ENCODE measurements around the gene ATP13A1. TPM values are rescaled to one million over a fixed set of nuclear protein-coding genes. Genes with fewer than 3 reads are reported as not detected.

ATP13A1 gene
- total RNA-seq, 2 experiments from 2014 or later: 84.8 to 87.6 TPM

DNA sequence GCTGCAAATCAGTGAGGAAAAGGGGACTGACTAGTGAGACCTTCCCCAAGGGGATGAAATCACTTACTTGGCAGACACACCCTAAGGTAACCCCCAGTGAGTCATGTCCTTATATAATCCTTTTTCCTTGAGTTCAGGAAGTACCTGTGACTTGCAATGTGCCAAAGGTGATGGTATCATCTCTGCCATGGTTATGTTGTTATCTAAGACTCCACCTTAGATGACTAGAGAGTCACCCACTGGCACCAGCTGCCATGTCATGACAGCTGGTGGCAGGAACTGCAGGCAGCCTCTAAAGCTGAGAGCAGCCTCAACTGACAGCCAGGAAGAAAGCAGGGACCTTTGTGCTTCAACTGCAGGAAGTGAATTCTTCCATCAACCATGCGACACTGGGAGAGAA lies 57.5 kb downstream of the ATP13A1 start:
- Histone ChIP-seq H3K4me1 (ENCODE audit: insufficient read depth, low read length) (peaks cover 70% of the 10 kb centered on the region), H3K27me3 (ENCODE audit: control insufficient read depth in 1 of 2, insufficient read depth in 2 of 2, low read length in 2 of 2) (no peaks in the 10 kb centered on the region), H3K4me3 (ENCODE audit: low read length) (no peak overlapping the region), H3K36me3 (ENCODE audit: insufficient read depth, low read length) (peaks cover 15% of the 10 kb centered on the region), H3K27ac (ENCODE audit: low read depth in 1 of 2, low read length in 2 of 2) (peak overlapping the region; percentile 64 to 66), H3K9me3 (ENCODE audit: control insufficient read depth in 1 of 2, insufficient read depth in 1 of 2, low read length in 2 of 2) (no peaks in the 10 kb centered on the region)
- H3K4me1 Mint-ChIP-seq (ENCODE audit: low read depth): peaks cover 65% of the 10 kb centered on the region
- TF ChIP-seq CTCF (IDR thresholded peaks at IDR 0.05): no peak
- peaks cover 31% of the 10 kb centered on the region for H3K36me3 Mint-ChIP-seq (ENCODE audit: low read depth)
- peak overlapping the region; percentile 86 for H3K27ac Mint-ChIP-seq
- H3K4me3 Mint-ChIP-seq: peak overlapping the region; percentile 77
- H3K9me3 Mint-ChIP-seq: no peaks in the 10 kb centered on the region
- POLR2A ChIA-PET: interaction anchor here (0.6 to 2.1 kb wide), 8 partner anchors 17 to 127 kb away, joined by 3 to 6 read pairs (median 4); partner anchors contain the start of genes TSSK6 and ZNF14
- CTCF ChIA-PET: interaction anchor here (0.7 to 2.6 kb wide), 11 partner anchors 8 to 170 kb away, joined by 3 to 20 read pairs (median 4); partner anchors contain the start of gene GMIP
- peak; percentile 87 for ATAC-seq (ENCODE audit: poor library complexity)
- intact Hi-C loops (cut with DNase I, micrococcal nuclease): loop anchor here in 1 of 2 experiments (1.0 to 2.0 kb wide), 2 partner anchors 8 to 15 kb away; no protein-coding TSS in a partner anchor
- DNase-seq: peak in 11 of 14 experiments; percentile 42 to 88 (median 64)
- no peaks in the 10 kb centered on the region for H3K27me3 Mint-ChIP-seq

DNA sequence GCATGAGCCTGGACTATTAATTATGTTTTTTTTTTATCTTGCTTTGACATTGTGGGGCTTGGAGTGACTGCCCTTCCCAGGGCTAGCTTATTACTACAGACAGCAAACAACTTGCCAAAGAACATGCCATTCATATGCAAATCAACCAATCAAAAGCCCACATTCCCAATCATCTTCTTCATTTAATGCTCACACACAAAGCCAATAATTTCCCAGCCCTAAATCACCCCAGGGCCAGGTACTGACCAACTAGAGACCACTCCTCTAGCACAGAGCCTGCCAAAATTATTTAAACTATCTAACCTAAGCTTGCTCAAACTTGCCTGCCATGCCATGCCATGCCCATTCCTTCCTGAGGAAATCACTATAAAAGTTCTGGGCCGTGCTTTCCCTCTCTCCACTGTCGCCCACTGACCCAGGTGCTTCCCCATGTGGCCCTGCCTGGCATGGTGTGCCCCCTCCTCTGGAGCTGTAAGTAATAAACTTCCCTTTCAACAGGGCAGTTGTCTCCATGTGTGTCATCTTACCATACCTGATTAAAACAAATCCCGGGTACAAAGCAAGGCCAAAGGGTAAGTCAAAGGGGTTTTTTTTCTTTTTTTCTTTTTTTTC lies 60.7 kb downstream of the ATP13A1 start:
- Histone ChIP-seq H3K27me3 (ENCODE audit: control insufficient read depth in 1 of 2, insufficient read depth in 2 of 2, low read length in 2 of 2) (no peaks in the 10 kb centered on the region), H3K9me3 (ENCODE audit: control insufficient read depth in 1 of 2, insufficient read depth in 1 of 2, low read length in 2 of 2) (no peaks in the 10 kb centered on the region), H3K36me3 (ENCODE audit: insufficient read depth, low read length) (peaks cover 9% of the 10 kb centered on the region), H3K27ac (ENCODE audit: low read depth in 1 of 2, low read length in 2 of 2) (peak overlapping the region; percentile 67 to 80), H3K4me3 (ENCODE audit: low read length) (no peak overlapping the region), H3K4me1 (ENCODE audit: insufficient read depth, low read length) (peaks cover 89% of the 10 kb centered on the region)
- intact Hi-C loops (cut with DNase I, micrococcal nuclease): loop anchor here in 1 of 2 experiments (5.0 kb wide), 1 partner anchor 41 kb away; no protein-coding TSS in a partner anchor
- Mint-ChIP-seq H3K4me1 (ENCODE audit: low read depth) (peaks cover 67% of the 10 kb centered on the region), H3K27me3 (no peaks in the 10 kb centered on the region), H3K36me3 (ENCODE audit: low read depth) (peaks cover 23% of the 10 kb centered on the region), H3K27ac (peak overlapping the region; percentile 95), H3K9me3 (no peaks in the 10 kb centered on the region), H3K4me3 (peak overlapping the region; percentile 74)
- DNase-seq (peak in 2 of 14 experiments; percentile 14 to 21), ATAC-seq (ENCODE audit: poor library complexity) (no peak)
- CTCF ChIA-PET: interaction anchor here (1.0 to 2.2 kb wide), 3 partner anchors 40 to 71 kb away, joined by 3 to 9 read pairs (median 3); no protein-coding TSS in a partner anchor
- TF ChIP-seq CTCF (IDR thresholded peaks at IDR 0.05): no peak
- POLR2A ChIA-PET: interaction anchor here (1.0 to 2.3 kb wide), 7 partner anchors 13 to 65 kb away, joined by 3 to 17 read pairs (median 6); partner anchors contain the start of genes ATP13A1, LPAR2, PBX4 and ZNF101

- Histone ChIP-seq H3K27ac (ENCODE audit: low read depth in 1 of 2, low read length in 2 of 2) (peak overlapping the region; percentile 67 to 80), H3K27me3 (ENCODE audit: control insufficient read depth in 1 of 2, insufficient read depth in 2 of 2, low read length in 2 of 2) (no peaks in the 10 kb centered on the region), H3K4me3 (ENCODE audit: low read length) (no peak overlapping the region), H3K4me1 (ENCODE audit: insufficient read depth, low read length) (peaks cover 94% of the 10 kb centered on the region), H3K36me3 (ENCODE audit: insufficient read depth, low read length) (peaks cover 6% of the 10 kb centered on the region), H3K9me3 (ENCODE audit: control insufficient read depth in 1 of 2, insufficient read depth in 1 of 2, low read length in 2 of 2) (no peaks in the 10 kb centered on the region)
- Mint-ChIP-seq H3K27me3 (no peaks in the 10 kb centered on the region), H3K9me3 (no peaks in the 10 kb centered on the region), H3K4me3 (peak overlapping the region; percentile 72), H3K27ac (peak overlapping the region; percentile 95), H3K36me3 (ENCODE audit: low read depth) (peaks cover 29% of the 10 kb centered on the region), H3K4me1 (ENCODE audit: low read depth) (peaks cover 68% of the 10 kb centered on the region)
- intact Hi-C loops (cut with DNase I, micrococcal nuclease): loop anchor here in 1 of 2 experiments (5.0 kb wide), 1 partner anchor 40 kb away; no protein-coding TSS in a partner anchor
- ChIA-PET POLR2A (interaction anchor here (1.0 to 2.3 kb wide), 6 partner anchors 12 to 66 kb away, joined by 3 to 17 read pairs (median 7); partner anchors contain the start of genes ATP13A1, LPAR2, PBX4 and ZNF101), CTCF (interaction anchor here (1.0 to 2.2 kb wide), 3 partner anchors 40 to 70 kb away, joined by 3 to 9 read pairs (median 3); no protein-coding TSS in a partner anchor)
- DNase-seq (peak in 9 of 14 experiments; percentile 28 to 87 (median 50)), ATAC-seq (ENCODE audit: poor library complexity) (peak; percentile 8)
- no peak for TF ChIP-seq CTCF (IDR thresholded peaks at IDR 0.05)
These were observed 61.3 kb downstream of the ATP13A1 start for GRCh38 chr19:19602136-19602712.
